A549 (cell line): ENCODE data around the gene PACS2. TPM values are rescaled to one million over a fixed set of nuclear protein-coding genes. Genes with fewer than 3 reads are reported as not detected.
"Not testable (repeated sequence)": the region's sequence is repeated elsewhere in the genome, so short reads cannot be mapped to it uniquely, and the experiment has no call there.

Experiments used
- ATAC-seq, 2 experiments: fragments of 200-7000 bp in 1 of 2; fragments of >200 bp in 1 of 2; cut with Nextera tagmentation in 1 of 2; cut with Tn5 transposase in 1 of 2; 3 replicates each; pipeline versions ENCODE4 v1.8.0 to v1.9.1; 2018 to 2020; ENCODE audit warnings: mild to moderate bottlenecking in 1 of 2, moderate library complexity in 1 of 2
- CTCF ChIA-PET: fragments of 300-600 bp; sonication (Branson Sonifier 250); formaldehyde crosslinking; extraction: SDS; loops from one replicate; lab custom pipeline; 2021; ENCODE audit warnings: antibody characterized with exemption, inconsistent platforms; lab: Yijun Ruan, JAX
- POLR2A ChIA-PET: fragments of 350-600 bp; formaldehyde crosslinking; extraction: SDS; loops from one replicate; lab custom pipeline; 2021; ENCODE audit warnings: antibody characterized with exemption, inconsistent platforms; lab: Yijun Ruan, JAX
- DNase-seq, 2 experiments: peaks; one replicate each; pipeline versions ENCODE4 v3.0.0 to v3.0.0-alpha.2; 2011 to 2016; ENCODE audit warnings: low read depth in 1 of 2, low spot score in 1 of 2
- FAIRE-seq: peaks from 2 replicates; lab custom pipeline; 2011; peaks lifted over from hg19 to GRCh38; lab: Jason Lieb, UNC
- H3K27ac ChIP-seq, 2 experiments: fragments of >200 bp; sonication (Bioruptor Twin); formaldehyde crosslinking; 3 replicates each; pipeline ENCODE4 v1.5.1; 2016 to 2017
- H3K4me1 ChIP-seq: fragments of >200 bp; sonication (Bioruptor Twin); formaldehyde crosslinking; 3 replicates; pipeline ENCODE4 v1.6.1; 2016
- H3K4me2 ChIP-seq: fragments of >200 bp; sonication (Bioruptor Twin); formaldehyde crosslinking; 3 replicates; pipeline ENCODE4 v1.6.1; 2016
- H3K4me3 ChIP-seq: fragments of >200 bp; sonication (Bioruptor Twin); formaldehyde crosslinking; 3 replicates; pipeline ENCODE4 v1.5.1; 2016
- H3K9me3 ChIP-seq: fragments of >200 bp; sonication (Bioruptor Twin); formaldehyde crosslinking; 3 replicates; pipeline ENCODE4 v1.6.1; 2016
- CBX8 ChIP-seq: fragments of 200-600 bp; sonication (generic); IDR thresholded peaks from 2 replicates; pipeline ENCODE4 v1.6.1; 2016
- CEBPB ChIP-seq, 2 experiments: fragments of >200 bp in 1 of 2; sonication (Bioruptor Twin) in 1 of 2; formaldehyde crosslinking in 1 of 2; IDR thresholded peaks; 2 replicates each; pipeline ENCODE4 v1.6.1; 2012 to 2016
- CHD2 ChIP-seq: fragments of 150-350 bp; IDR thresholded peaks from 2 replicates; pipeline ENCODE4 v1.6.1; 2014; ENCODE audit warnings: low read length; ENCODE audit not compliant: partially characterized antibody
- ELK1 ChIP-seq: fragments of 150-350 bp; IDR thresholded peaks from 2 replicates; pipeline ENCODE4 v1.6.1; 2014; ENCODE audit warnings: low read depth, mild to moderate bottlenecking, low read length
- EP300 ChIP-seq, 2 experiments: fragments of >200 bp; sonication (Bioruptor Twin); formaldehyde crosslinking; IDR thresholded peaks; 2 replicates in 1 of 2; 3 replicates in 1 of 2; pipeline ENCODE4 v1.6.1; 2016 to 2017
- GATA3 ChIP-seq: IDR thresholded peaks from 2 replicates; pipeline ENCODE4 v1.6.1; 2012; ENCODE audit warnings: borderline replicate concordance
- HEYL ChIP-seq: fragments of 250-450 bp; sonication (Bioruptor Pico); IDR thresholded peaks from 2 replicates; pipeline ENCODE4 v1.8.0; 2021; ENCODE audit warnings: mild to moderate bottlenecking, moderate library complexity
- PBX3 ChIP-seq: IDR thresholded peaks from 2 replicates; pipeline ENCODE4 v1.6.1; 2012
- PHF8 ChIP-seq: fragments of 200-600 bp; sonication (generic); IDR thresholded peaks from 2 replicates; pipeline ENCODE4 v1.6.1; 2016; ENCODE audit warnings: low read depth, mild to moderate bottlenecking, antibody characterized with exemption, moderate library complexity, borderline replicate concordance
- RARB ChIP-seq: fragments of 250-450 bp; sonication (Bioruptor Pico); IDR thresholded peaks from 2 replicates; pipeline ENCODE4 v1.8.0; 2021; ENCODE audit warnings: mild to moderate bottlenecking, moderate library complexity
- ZSCAN20 ChIP-seq: fragments of 250-450 bp; sonication (Bioruptor Pico); IDR thresholded peaks from 2 replicates; pipeline ENCODE4 v1.8.0; 2022; ENCODE audit warnings: mild to moderate bottlenecking, moderate library complexity
- WGBS: methylation state at CpG from one replicate; pipeline ENCODE4 v1.1.6; 2017; ENCODE audit errors: missing lambda C conversion rate; 5-methylcytosine and 5-hydroxymethylcytosine counted together
- polyA plus RNA-seq, 4 experiments: library from polyadenylated mRNA; depleted of rRNA in 3 of 4; stranded (reverse); fragments of >200 nt; fragmentation: RNase III in 1 of 4; extraction: RNeasy Plus Mini Kit Qiagen cat#74134 plus additional on column Dnase treatment in 1 of 4; gene quantifications; 2 replicates in 3 of 4; 3 replicates in 1 of 4; pipeline ENCODE4 v1.2.3, GENCODE V29; 2011 to 2017

Gene PACS2
- polyA plus RNA-seq, 2 of the 4 experiments (the other 2 are of a cell fraction), result 11.9 to 24.5 TPM

DNA sequence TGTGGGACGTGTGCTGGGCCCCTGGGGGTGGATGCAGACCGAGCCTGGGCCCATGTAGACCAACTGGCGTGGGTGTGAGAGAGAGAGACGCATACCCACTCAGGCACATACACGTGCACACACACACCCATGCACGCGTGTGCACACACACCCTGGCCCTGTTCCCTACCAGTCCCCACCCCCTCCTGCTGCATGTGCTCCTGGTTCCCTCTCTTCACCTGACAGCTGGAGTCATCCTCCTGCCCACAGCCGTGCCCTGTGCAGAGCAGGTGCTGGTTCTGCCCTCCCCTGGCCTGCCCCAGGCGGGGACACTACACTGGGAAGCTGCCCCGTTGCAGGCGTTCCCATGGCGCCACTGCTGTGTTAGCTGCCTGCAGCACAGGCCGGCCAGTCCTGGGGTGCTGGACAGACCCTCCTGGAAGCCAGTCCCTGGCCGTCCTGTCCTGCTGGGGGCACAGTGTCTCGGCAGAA lies 18.5 kb downstream of the PACS2 start:
- FAIRE-seq (no peak), ATAC-seq (peak in 1 of 2 experiments; percentile 11; a peak in 2 of 6 replicates), DNase-seq (no peak)
- Histone ChIP-seq H3K4me3 (no peak overlapping the region), H3K4me1 (no peaks in the 10 kb centered on the region), H3K4me2 (no peak overlapping the region), H3K9me3 (no peaks in the 10 kb centered on the region), H3K27ac (no peak overlapping the region)
- ChIA-PET CTCF (interaction anchor here (0.6 to 1.6 kb wide), 3 partner anchors 19 to 51 kb away, joined by 3 read pairs; partner anchors contain the start of gene PACS2), POLR2A (no interaction called here)
- WGBS, result 91% methylated on average over 12 of the region's 15 CpGs
- no peak for TF ChIP-seq GATA3
- no peak for TF ChIP-seq HEYL
- no peak for TF ChIP-seq CBX8
- no peak for TF ChIP-seq PHF8

DNA sequence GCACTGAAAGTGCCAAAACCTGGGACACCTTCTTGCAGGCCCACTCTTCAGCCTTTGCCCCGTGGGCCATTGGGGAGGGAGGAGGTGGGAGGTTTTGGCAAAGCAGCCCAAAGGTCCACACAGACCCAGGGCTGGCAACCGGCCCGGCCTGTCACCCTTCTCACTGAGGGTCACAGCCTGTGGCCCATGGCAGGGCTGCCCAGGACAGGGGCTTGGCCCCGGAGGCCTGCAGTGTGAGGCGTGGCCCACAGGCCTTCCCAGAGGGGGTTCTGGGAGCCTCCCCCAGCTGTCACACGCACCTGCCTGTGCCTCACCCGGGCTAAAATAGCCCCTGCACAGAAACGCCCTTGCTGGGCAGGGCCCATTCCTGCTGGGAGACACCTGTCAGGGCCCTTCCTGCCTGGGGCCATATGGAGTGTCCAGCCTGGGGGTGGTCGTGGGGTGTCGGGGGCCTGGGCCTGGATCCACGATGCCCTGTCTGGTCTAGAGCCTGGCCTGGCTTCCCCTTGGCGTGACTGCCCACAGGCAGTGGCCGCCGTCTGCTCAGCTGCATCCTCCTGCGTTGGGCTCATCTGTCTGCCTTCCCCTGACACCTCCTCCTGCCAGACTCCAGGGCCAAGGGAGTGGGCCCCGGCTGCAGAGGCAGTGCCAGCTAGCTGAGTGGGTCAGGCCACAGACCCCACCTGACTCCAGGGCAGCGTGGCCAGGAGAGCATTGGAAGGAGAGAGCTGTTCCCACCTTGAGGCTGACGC lies 19.2 kb downstream of the PACS2 start:
- Histone ChIP-seq H3K4me2 (no peak overlapping the region), H3K9me3 (no peaks in the 10 kb centered on the region), H3K4me3 (no peak overlapping the region), H3K4me1 (no peaks in the 10 kb centered on the region)
- ATAC-seq (no peak), DNase-seq (no peak)
- WGBS, result 87% methylated on average over 13 of the region's 18 CpGs
- TF ChIP-seq EP300 (IDR thresholded peaks at IDR 0.05), result no peak
- TF ChIP-seq PBX3, result no peak
- no peak for TF ChIP-seq ZSCAN20 (CRISPR knock-in tag)
- no peak for TF ChIP-seq CEBPB (IDR thresholded peaks at IDR 0.05)
- TF ChIP-seq, all 56 proteins: peak for 0
- FAIRE-seq, result no peak
- H3K27ac ChIP-seq, result no peak overlapping the region
- POLR2A ChIA-PET, result interaction anchor here (0.9 kb wide), 1 partner anchor 32 kb away, joined by 3 read pairs; no protein-coding TSS in a partner anchor
- CTCF ChIA-PET, result interaction anchor here (0.6 to 1.2 kb wide), 2 partner anchors 51 to 194 kb away, joined by 3 read pairs; no protein-coding TSS in a partner anchor

- no peak for FAIRE-seq
Observed at GRCh38 chr14:105334383-105335230, 20.1 kb downstream of the PACS2 start.

DNA sequence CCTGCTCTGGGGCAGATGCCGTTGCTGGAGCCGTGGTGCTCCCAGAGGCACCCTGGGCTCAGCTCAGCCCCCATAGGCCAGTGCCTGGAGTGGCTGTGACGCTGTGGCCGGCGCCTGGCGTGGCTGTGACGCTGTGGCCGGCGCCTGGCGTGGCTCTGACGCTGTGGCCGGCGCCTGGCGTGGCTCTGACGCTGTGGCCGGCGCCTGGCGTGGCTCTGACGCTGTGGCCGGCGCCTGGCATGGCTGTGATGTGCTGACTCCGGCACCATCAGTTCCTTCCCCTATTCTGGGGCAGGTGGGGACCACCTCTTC lies 20.6 kb downstream of the PACS2 start:
- WGBS, result 93% methylated on average over 7 of the region's 22 CpGs
- H3K27ac ChIP-seq, POLR2A ChIA-PET, H3K4me3 ChIP-seq, ATAC-seq, H3K4me2 ChIP-seq, H3K9me3 ChIP-seq, DNase-seq, H3K4me1 ChIP-seq, FAIRE-seq: not testable (repeated sequence)
- CTCF ChIA-PET, result interaction anchor here (1.1 to 2.5 kb wide), 3 partner anchors 17 to 193 kb away, joined by 3 to 14 read pairs (median 3); no protein-coding TSS in a partner anchor

More at GRCh38 chr14:105334383-105335230, 20.1 kb downstream of the PACS2 start:
- ChIA-PET CTCF (interaction anchor here (1.1 to 2.5 kb wide), 3 partner anchors 17 to 193 kb away, joined by 3 to 14 read pairs (median 3); no protein-coding TSS in a partner anchor), POLR2A (interaction anchor here (0.9 kb wide), 1 partner anchor 33 kb away, joined by 3 read pairs; no protein-coding TSS in a partner anchor)
- TF ChIP-seq CHD2 (no peak), RARB (no peak), ZSCAN20 (CRISPR knock-in tag) (no peak), ELK1 (no peak)
- no peak overlapping the region for H3K4me3 ChIP-seq
- ATAC-seq (no peak; a peak in 1 of 6 replicates), DNase-seq (no peak)
- WGBS, result 84% methylated on average over 10 of the region's 17 CpGs
- no peaks in the 10 kb centered on the region for H3K4me1 ChIP-seq
- no peak overlapping the region for H3K4me2 ChIP-seq
- no peaks in the 10 kb centered on the region for H3K9me3 ChIP-seq
- H3K27ac ChIP-seq, result no peak overlapping the region
